Activated CD8-positive, alpha-beta memory T cell treated with anti-CD3 and anti-CD28 coated beads, Interleukin-2, amount 50 U/mL, for 24 hours (primary cell): ENCODE measurements around the gene GLMP.

Source experiments
- DNase-seq: peaks from one replicate; pipeline ENCODE4 v3.0.0-alpha.2; 2020; ENCODE audit errors: extremely low read depth

Gene GLMP

GRCh38 chr1:156249593-156249992, 45.9 kb downstream of the GLMP start:
- DNase-seq: no peak

DNA sequence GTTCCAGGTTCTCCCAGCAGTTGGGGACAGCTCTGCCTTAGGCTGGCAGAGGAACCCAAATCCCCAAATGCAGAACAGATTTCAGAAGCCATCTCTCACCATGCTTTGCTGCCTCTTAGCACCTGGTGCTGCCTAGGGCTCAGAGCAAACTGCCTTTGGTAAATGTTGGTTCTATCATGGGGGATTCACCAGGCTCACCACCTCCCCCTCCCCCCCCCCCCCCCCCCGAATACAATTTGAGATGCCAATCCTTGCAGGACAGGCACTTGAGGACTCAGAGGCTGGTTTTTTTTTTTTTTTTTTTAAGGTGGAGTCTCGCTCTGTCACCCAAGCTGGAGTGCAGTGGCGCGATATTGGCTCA, 47.2 kb downstream of the GLMP start:
- no peak for DNase-seq

DNA sequence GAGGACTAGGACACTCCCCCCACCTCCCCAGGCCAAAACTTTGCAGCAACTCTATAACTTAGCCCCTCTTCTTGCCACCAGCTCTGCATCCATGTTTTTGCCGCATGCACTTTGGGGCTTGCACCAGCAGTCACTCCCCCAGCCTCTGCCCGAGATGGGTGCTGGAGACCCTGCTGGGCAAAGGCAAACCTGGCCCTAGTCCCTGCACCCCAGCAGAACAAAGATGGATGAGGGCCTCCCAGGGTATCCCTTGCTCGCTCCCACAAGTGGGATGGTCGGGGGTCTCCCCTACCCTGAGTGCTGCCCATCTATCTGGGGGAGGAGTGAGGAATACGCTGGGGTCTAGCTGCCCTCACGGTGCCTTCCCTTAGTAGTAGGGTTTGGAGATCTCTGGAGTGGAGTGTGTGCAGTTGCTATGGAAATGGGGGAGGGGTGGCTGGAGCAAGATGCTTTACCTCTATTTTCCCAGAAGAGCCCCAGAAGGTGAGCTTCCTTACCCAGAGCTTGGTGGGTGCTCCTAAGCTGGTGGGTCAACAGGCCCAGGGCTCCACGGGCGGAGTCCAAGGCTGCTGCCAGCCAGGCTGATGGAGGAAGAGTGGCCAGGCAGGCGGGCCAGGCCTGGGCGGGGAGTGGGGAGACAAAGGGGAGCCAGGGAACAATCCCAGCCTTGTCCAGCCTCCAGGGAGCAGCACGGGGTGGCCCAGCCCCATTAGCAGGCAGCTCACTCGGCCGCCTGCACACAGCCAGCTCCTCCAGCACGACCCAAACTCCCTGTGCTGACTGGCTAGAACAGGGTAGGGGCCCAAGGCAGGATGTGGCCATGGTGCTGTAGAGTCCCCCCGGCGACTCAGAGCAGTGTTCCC, 47.8 kb downstream of the GLMP start, which contains the start of gene PAQR6:
Gene PAQR6 (minus strand): TSS at position 597 of the 863 bp plus-strand sequence. CDS start 1,325 bp downstream, outside the sequence.
- DNase-seq: no peak

- DNase-seq: no peak
Observed at GRCh38 chr1:156246781-156247459, 48.6 kb downstream of the GLMP start.

- DNase-seq: no peak
Observed at GRCh38 chr1:156246241-156246780, 49.2 kb downstream of the GLMP start.

DNA sequence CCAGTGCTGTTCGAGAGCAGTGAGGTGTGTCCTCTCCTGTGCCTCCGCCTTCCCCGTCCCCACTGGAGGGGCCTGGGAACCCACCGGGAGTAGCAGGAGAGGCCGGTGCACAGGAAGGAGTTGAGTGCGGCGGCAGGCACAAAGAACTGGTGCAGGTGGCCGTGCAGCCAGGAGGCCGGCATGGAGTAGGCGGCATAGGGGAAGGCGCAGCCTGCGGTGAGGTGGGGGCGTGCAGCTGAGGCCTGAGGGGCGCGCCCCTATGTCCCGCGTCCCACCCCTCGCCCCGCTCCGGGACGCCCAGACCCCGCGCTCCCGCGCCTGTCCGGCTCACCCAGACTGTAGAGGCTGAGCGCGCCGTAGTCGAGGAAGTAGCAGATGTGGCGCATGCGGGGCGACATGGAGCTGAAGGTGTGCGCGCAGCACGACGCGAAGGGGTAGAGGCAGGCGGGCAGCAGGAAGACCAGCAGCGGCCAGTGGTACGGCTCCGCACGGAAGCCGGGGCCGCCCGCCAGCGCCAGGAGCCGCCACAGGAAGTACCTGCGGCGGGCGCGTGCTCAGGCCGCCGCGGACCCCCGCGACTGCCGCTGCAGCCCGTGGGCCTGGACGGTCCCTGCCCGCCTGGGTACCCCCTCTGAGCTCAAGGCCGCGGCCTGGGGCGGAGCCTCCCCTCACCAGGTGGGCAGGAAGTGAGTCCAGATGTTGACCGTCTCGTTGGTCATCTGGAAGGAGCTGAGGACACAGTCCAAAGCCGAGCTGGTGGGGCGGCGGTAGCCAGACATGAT, 49.8 kb downstream of the GLMP start:
- DNase-seq: no peak

- no peak for DNase-seq
Observed at GRCh38 chr1:156244712-156245111, 50.8 kb downstream of the GLMP start.

- no peak for DNase-seq
Observed at GRCh38 chr1:156244126-156244525, 51.4 kb downstream of the GLMP start.

- no peak for DNase-seq
Observed at GRCh38 chr1:156242738-156243137, 52.7 kb downstream of the GLMP start.
